ENCODE measurements around the gene NDUFA7.
"Not testable (repeated sequence)": the region's sequence is repeated elsewhere in the genome, so short reads cannot be mapped to it uniquely, and the experiment has no call there.

NDUFA7 gene

GRCh38 chr19:8355631-8356402, 34.6 kb upstream of the NDUFA7 start:
- no peak for DNase-seq
- TF ChIP-seq, protein P1, sequence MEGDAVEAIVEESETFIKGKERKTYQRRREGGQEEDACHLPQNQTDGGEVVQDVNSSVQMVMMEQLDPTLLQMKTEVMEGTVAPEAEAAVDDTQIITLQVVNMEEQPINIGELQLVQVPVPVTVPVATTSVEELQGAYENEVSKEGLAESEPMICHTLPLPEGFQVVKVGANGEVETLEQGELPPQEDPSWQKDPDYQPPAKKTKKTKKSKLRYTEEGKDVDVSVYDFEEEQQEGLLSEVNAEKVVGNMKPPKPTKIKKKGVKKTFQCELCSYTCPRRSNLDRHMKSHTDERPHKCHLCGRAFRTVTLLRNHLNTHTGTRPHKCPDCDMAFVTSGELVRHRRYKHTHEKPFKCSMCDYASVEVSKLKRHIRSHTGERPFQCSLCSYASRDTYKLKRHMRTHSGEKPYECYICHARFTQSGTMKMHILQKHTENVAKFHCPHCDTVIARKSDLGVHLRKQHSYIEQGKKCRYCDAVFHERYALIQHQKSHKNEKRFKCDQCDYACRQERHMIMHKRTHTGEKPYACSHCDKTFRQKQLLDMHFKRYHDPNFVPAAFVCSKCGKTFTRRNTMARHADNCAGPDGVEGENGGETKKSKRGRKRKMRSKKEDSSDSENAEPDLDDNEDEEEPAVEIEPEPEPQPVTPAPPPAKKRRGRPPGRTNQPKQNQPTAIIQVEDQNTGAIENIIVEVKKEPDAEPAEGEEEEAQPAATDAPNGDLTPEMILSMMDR (IDR thresholded peaks at IDR 0.05; ENCODE audit: low read depth, low read length) = no peak
- no peaks in the 10 kb centered on the region; the same call in 1 of the 2 replicates for H3K4me1 ChIP-seq
- H3K36me3 ChIP-seq = no peaks in the 10 kb centered on the region
- H3K4me3 ChIP-seq (ENCODE audit: low read depth, low read length) = no peak overlapping the region
- H3K9me3 ChIP-seq = no peaks in the 10 kb centered on the region; the same call in 1 of the 2 replicates
- peaks cover 16% of the 10 kb centered on the region for H3K27me3 ChIP-seq

GRCh38 chr19:8352845-8353244, 31.7 kb upstream of the NDUFA7 start:
- not testable (repeated sequence) for H3K4me1 ChIP-seq; H3K36me3 ChIP-seq; H3K4me3 ChIP-seq (ENCODE audit: low read depth, low read length); DNase-seq; H3K9me3 ChIP-seq
- H3K27me3 ChIP-seq = peaks cover 21% of the 10 kb centered on the region

- H3K4me3 ChIP-seq (ENCODE audit: low read depth, low read length) = no peak overlapping the region
- TF ChIP-seq, protein P1 (IDR thresholded peaks at IDR 0.05; ENCODE audit: low read depth, low read length) = no peak
- no peak for DNase-seq
- no peaks in the 10 kb centered on the region; the same call in 1 of the 2 replicates for H3K4me1 ChIP-seq
- H3K27me3 ChIP-seq = peaks cover 21% of the 10 kb centered on the region
- H3K36me3 ChIP-seq = no peaks in the 10 kb centered on the region
- no peaks in the 10 kb centered on the region; the same call in 1 of the 2 replicates for H3K9me3 ChIP-seq
Observed at GRCh38 chr19:8352134-8352827, 31.1 kb upstream of the NDUFA7 start.

DNA sequence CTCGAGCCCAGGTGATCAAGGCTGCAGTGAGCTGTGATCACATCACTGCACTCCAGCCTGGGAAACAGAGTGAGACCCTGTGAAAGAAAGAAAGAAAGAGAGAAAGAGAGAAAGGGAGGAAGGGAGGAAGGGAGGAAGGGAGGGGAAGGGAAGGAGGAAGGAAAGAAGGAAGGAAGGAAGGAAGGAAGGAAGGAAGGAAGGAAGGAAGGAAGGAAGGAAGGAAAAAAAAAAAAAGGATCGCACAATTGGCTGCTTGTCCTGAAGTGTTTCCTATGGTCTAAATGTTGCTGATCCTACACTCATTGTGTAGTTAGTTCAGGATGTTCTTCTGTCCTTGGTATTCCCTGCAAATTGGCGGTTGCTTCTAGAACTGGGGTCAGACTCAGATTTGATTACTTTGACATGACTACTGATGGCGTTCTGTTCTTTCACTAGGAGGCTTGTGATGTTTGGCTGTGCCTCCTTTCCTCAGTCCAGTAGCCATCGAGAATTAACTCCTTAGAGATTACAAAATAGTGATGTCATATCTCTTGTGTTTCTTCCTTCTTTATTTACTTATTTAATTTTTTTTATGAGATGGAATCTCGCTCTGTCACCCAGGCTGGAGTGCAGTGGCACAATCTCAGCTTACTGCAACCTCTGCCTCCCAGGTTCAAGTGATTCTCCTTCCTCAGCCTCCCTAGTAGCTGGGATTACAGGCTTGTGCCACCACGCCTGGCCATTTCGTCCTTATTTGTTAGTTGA, 28.6 kb upstream of the NDUFA7 start:
- not testable (repeated sequence) for H3K4me3 ChIP-seq (ENCODE audit: low read depth, low read length); H3K4me1 ChIP-seq; H3K36me3 ChIP-seq; H3K9me3 ChIP-seq; DNase-seq
- peaks cover 28% of the 10 kb centered on the region for H3K27me3 ChIP-seq

GRCh38 chr19:8343483-8343844, 22.3 kb upstream of the NDUFA7 start:
- no peak overlapping the region for H3K4me3 ChIP-seq (ENCODE audit: low read depth, low read length)
- no peaks in the 10 kb centered on the region for H3K9me3 ChIP-seq
- H3K36me3 ChIP-seq = no peaks in the 10 kb centered on the region
- no peak for DNase-seq
- peaks cover 56% of the 10 kb centered on the region for H3K27me3 ChIP-seq
- TF ChIP-seq, protein P1 (IDR thresholded peaks at IDR 0.05; ENCODE audit: low read depth, low read length) = no peak
- no peaks in the 10 kb centered on the region; the same call in 1 of the 2 replicates for H3K4me1 ChIP-seq

- Histone ChIP-seq H3K36me3 (no peaks in the 10 kb centered on the region), H3K4me3 (ENCODE audit: low read depth, low read length) (peak within 1 kb of the TSS; percentile 31; the same call in 1 of the 2 replicates), H3K9me3 (no peaks in the 10 kb centered on the region), H3K4me1 (no peaks in the 10 kb centered on the region; the same call in 1 of the 2 replicates), H3K27me3 (peaks cover 62% of the 10 kb centered on the region)
- TF ChIP-seq, protein P1 (IDR thresholded peaks at IDR 0.05; ENCODE audit: low read depth, low read length) = no peak
- peak; percentile 96 for DNase-seq
Observed at GRCh38 chr19:8342684-8343482, 21.7 kb upstream of the NDUFA7 start, which contains the start of gene KANK3. KANK3 (minus strand) TSS chr19:8343262; CDS start chr19:8337828, 5,434 bp downstream.
